GM21576 (cell line): ENCODE results near the gene RNLS.

ENCODE experiments used
- ATAC-seq: cut with Tn5 transposase; IDR thresholded peaks from one replicate; pipeline ENCODE4 v1.9.1; 2021; ENCODE audit warnings: mild to moderate bottlenecking, moderate library complexity; ENCODE audit not compliant: unreplicated experiment

RNLS gene

DNA sequence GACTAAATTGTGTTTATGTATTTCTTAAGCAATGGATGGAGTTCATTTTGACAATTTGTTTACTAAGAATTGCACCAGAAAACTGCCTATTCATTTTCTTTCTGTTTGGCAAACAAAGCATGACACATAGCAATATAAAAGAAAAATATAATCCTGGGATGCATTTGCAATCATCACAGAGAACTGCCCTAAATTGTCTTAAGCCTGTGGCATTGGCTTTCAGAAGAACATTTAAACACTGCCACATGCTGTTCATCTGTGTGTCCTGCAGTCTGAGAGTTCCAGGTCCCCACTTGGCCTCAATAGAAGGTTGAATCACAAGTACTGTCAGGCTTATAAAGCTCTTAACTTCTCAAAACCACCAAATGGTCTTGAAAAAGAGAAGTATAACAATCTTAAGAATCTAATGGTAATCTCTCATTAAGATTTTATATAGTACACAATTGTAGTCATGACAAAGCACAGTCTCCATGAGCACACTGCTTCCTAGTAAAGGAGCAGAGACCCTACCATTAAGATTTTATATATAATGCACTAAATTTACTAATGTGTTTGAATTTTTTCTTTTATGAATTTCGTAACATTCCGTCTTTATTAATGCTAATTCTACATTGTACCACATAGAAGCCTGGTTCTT, 29.9 kb downstream of the RNLS start:
- peak; percentile 80 for ATAC-seq

DNA sequence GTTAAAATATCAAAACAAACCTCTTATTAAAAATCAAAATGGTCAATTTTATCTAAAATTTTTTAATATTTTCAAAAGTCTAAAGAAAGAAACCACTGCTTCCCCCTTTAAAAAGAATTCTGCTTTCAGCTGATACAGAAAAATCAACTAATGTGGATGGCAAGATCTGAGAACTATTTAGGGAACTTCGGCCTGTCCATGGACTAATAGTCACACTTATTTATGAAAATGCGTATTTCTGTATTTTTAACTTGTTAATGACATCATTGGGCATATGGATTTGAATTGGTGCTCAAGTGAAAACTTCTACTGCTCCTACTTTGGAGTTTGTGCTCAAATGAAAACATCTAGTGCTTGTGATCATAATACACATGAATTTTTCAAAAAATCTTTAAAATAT, 31.9 kb downstream of the RNLS start:
- ATAC-seq, result no peak

DNA sequence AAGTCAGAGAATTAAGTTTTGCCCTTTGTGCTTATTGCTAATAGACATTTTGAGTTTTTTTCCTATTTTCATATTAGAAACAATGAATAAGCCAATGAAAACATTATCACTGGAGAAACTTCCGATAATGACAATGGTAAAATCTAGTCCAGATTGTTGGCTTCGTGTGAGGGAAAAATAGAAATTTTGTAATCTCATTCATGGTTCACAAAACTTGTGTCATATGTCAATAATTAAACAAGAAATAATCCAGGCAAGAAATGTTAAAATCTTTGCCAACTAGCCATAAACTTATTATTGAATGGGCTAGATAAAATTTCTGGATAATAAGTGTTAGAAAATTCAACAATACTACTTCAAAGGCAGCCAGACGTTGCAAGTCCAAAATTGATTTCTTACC, 36.6 kb downstream of the RNLS start:
- no peak for ATAC-seq

DNA sequence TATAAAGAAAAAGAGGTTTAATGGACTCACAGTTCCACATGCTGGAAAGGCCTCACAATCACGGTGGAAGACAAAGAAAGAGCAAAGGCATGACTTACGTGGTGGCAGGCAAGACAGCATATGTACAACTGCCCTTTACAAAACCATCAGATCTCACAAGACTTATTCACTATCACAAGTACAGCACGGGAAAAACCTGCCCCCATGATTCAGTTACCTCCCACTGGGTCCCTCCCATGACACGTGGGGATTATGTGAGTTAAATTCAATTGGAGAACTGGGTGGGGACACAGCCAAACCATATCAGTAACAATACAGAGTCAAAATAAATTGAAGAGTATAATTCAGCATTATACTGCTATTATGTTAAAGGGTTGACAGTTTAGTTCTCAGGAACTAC, 37.8 kb downstream of the RNLS start:
- ATAC-seq, result no peak

DNA sequence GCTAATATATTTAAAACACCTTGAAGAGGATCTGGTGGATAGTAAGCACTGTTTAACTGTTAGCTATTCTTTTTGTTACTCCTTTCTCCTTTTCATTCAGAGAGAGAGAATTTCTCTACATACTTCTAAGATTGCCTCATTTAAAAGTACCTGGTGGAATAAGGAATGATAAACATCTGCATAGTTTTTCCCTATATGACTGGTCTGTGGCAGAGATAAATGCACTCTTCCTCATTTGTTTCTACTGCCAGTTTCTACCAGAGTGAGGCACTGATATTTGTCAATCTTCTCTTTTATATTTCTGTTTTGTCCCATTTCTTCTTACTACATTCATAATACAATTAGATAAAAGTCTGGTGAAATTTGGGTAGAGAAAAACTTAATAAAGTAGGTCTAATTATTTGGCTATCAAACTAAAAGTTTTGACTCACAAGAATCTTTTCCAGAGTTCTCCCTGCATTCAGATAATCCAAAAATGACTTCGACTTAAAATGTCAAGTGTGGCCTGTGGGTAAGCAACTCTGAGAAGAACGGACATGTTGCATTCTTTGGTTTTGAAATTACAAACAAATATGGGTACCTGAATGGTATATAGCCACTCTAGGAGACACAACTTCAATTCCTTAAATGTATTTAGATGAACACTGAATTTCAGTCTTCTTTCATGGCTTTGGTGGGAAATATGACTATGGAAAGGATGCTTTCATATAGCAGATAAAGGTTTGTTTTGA, 38.8 kb downstream of the RNLS start:
- no peak for ATAC-seq

DNA sequence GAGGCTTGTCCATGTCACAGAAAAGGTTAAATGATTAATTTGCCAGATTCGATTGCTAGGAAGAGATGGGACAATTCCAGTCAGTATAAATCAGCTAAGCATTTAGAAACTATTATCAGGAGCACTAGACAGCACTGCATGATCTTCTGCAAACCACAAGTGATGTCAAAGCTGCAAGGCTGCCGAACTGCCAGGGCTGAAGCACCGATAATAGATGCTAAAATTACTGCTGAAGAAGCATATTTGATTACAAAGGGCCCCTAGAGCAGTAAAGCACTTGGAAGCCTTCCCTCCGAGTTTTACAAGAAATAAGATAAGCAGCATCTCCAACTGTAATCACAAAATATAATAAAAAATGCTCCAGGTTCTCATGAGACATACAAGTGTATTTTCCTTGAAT, 40.6 kb downstream of the RNLS start:
- no peak for ATAC-seq

DNA sequence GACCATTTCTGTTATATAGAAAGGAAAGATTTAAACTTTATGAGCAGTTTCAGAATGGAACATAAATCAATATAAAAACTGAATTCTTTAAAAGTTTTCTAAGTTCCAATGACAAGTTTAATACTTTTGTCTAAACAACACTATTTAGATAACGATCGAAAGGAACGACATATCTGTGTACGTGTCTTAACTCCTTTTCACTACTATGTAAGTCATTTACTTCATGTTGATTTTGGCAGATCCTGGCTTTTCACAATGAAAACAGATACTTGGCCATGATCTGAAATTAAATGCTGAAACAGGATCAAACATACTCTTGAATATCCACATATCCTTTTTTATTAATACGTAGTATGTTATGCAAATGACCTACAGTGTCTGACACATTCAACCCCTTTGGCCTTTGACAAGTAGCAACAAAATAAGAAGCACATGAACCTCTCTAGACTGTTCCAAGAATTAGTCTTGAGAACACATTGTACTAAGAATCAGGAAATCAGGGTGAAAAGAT, 41.9 kb downstream of the RNLS start:
- ATAC-seq, result no peak

DNA sequence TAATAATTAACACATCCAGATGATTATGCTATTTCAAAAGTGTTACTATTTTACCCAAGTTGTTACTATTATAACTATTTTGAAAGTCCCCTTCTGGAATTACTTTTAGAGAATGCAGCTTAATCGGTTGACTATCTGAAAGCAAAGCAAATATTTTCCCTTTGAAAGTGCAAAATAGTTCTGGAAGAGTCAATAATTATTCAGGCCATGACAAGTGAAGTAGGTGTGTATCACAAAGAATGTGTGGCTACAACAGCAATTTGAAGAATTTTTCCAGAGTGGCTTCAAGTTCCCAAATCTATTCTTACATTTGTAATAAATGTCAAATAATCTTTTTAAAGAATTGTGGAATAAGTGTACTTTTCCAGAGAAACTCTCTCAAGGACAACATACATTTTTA, 42.8 kb downstream of the RNLS start:
- ATAC-seq, result no peak

DNA sequence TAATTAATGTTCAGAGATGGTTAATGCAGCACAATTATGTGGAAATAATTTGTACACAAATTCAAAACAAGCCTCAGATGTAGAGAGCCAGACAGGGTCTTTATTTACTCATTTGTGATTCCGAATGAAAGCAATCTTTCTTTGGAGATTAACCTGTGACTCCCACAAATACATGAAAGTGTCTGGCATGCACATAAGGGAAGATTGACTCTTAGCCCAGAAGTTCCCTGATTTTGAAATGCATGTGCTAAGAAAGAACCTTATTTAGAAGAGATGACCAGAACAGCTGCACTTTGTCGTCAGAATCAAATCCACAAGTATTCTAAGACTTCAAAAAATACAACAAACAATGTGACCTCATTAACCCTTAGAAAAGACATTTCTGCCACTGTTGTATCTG, 45.1 kb downstream of the RNLS start:
- no peak for ATAC-seq

DNA sequence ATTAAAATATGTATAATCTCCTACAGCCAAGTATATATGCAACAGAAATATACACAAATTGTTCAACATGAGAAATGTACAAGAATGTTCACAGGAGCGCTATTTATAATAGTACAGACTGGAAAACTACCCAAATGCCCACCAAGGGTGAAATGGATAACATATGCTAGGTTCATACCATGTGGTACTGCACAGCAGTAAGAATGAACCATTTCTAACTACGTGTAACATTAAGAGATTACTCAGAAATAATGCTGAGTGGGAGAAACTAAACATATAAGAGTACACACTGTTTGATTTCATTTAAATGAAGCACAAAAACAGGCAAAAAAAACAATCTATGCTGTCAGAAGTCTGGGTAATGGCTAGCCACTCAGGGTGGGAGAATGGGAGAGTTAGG, 45.8 kb downstream of the RNLS start:
- ATAC-seq, result no peak

DNA sequence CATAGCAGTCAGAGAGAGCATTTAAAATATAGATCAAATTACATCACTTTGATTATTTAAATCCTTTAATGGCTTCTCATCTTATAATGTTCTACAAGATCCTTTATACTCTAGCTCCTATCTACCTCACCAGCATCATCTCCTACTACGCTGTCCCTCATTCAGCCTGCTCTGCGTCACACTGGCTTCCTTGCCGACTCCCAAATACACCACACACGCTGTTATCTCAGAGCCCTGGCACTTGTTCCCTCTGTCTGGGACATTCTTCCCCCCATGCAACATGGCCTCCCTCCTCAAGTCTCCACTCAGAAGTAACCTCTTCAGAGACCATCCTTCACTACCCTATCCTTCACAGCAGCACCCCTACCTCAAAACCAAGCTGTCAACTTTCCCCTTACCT, 46.7 kb downstream of the RNLS start:
- ATAC-seq, result no peak

DNA sequence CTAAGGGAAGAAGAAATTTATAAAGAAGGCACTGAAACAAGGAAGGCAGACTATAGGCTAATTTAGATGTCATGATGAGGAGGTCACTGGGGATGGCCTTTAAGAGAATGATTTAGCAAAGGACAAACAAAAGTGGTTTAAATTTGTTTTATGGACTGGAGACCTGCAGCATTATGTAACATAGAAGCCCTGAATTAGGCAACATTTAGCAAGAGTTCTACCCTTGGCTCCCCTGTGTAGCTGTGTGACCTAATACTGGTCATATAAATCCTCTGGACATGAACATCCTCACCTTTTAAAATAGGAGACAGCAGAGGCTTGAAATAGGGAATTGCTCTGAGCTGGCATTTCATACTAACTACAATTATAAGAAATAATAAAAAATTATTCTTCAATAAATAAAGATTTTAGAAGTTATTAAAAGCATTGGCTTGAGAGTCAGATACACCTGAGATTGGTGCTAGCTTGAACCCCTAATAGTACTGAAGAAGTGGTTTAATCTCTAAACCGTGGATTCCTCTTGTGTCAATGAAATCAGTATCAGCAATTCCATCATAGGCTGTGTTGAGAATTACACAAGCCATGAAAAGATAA, 48.9 kb downstream of the RNLS start:
- ATAC-seq, result no peak

DNA sequence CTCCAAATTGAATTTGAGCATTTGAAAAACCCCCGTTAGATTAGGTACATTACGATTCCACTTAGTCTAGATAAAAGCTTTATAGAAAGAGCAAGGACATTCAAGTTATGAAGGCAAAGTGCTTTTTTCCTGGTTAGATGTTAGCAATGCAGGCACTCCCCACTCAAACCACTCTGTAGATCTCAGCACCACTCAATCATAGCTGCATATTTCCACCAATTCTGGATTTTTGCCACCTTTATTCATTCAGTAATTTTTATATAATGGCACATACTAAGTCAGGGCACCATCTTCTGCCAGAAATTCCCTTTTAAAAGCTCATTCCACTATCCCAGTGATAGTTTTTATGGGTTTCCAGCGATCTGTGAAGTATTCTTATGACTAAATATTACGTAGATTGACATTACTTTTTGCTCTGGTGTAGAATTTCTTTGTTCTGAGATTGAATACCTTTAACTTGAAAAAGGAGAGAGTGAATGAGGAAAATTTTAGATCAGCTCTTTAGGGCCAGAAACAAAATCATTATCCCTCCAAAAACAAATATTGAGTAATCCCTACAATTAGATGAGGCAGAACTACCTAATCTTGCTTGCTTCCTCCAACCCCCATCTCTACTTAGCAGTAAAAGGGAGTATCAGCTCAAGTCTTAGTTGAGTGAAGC, 51.6 kb downstream of the RNLS start:
- ATAC-seq, result no peak

DNA sequence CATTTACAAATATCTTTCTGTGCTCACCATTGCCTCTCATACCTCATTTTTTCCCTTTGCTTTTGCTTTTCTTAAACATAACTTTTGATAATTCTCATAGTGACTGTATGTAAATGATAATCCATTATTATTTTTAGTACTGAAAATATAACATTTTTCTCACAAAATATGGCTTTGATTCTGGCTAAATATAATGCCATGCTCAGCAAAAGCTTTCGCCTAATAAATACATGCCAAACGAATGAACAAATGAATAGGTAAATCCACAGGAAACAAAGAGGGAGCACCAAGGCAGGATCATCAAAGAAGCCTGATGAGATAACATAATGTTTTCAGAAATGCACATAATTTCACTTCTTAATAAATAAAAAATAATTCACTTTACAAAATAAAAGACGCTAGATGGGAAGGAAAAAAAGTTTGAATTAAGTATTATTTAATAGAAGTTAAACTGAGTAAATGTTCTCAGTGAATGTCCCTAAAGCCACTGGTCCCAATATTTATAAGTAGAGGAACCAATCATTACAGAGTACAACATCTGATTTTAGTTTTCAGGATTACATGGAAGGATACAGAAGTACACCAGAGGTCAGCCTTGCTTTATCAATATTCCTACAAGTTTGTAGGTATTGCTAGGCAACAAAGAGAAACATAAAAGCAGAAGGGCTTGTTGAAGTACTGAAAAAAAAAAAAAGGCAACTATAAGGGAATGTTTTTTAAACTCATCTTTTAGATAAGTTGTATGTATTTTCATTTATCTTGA, 52.3 kb downstream of the RNLS start:
- ATAC-seq, result no peak

DNA sequence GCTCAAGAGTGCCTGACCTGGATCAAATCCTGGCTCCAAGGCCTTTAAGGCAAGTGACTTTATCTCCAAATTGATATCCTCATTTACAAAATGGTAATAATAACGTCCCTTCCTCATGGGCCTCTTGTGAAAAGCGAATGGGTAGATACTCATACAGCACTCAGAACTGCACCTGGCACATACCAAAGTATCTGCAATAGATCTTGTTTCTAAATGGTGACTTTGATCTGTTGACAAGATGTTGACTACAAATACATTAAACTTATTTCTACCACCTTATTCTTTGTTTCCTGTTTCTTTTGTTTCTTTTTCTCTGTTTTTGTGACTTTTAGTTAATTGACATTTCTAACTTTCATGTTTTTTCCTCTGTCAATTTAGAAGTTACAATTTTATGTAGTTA, 53.0 kb downstream of the RNLS start:
- no peak for ATAC-seq

DNA sequence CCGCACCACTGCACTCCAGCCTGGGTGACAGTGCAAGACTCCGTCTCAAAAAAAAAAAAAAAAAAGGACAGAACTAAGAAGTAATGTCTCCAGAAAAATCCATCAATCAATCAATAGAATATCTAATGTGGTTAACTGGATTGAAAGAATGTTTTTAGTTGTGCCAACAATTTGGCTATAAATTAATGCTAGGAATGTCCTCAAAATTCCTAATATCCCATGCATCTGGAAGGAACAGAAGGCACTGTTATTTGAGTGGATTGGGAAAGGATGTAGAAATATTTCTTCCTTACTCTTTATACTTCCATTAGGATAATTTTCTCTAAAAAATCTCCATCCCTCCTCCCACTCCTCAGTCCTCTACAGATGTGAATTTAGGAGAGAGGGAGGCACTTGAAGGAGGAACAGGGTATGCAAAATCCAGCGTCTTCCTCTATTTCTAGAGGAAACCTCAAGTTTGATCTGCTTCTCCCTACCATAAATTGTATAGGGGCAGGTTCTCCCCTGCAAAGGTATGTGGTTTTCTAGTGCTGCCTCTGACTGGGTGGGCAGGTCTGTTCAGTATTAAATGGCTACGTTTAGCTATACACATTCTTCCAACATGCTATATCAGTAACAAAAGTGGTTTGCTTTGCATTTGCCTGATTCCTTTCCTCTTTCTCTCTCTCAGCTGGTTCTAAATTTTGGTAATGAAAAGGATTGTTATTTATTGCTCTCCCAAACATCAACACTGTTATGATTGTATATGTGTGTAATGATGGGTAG, 54.1 kb downstream of the RNLS start:
- no peak for ATAC-seq

DNA sequence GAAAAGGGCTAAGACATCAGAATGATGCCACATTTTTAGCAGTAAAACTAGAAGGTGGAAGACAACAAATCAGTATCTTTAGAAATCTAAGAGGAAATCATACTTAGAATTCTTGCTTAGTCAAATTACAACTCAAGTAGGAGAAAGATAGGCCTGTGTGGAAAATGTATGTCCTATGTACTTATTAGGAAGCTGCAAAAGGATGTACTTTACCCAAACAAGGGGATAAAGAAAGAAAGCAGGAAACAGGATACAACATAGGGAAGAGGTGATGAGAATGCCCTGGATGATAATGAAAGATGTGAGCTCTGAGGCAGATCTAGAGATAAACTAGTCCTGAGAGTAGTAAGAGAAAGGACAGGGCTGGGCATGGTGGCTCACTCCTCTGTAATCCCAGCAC, 54.9 kb downstream of the RNLS start:
- no peak for ATAC-seq

DNA sequence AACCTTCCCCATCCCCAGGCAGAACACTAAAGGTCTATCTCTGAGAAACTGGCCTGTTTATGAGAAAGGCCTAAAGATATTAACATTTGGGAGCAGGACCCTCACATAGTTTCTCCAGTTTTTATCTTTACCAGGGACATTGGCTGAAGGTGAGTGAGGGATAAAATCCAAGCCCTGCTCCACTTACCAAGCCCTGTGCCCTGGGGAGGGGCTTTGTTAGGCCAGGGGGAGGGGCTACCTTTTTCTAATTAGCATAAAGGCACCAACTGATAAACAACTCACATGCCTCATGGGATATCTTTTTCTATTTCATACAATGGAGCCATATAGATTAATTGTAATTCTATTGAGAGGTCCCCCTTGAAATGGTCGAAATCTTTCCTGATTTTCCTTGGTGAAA, 55.9 kb downstream of the RNLS start:
- no peak for ATAC-seq

DNA sequence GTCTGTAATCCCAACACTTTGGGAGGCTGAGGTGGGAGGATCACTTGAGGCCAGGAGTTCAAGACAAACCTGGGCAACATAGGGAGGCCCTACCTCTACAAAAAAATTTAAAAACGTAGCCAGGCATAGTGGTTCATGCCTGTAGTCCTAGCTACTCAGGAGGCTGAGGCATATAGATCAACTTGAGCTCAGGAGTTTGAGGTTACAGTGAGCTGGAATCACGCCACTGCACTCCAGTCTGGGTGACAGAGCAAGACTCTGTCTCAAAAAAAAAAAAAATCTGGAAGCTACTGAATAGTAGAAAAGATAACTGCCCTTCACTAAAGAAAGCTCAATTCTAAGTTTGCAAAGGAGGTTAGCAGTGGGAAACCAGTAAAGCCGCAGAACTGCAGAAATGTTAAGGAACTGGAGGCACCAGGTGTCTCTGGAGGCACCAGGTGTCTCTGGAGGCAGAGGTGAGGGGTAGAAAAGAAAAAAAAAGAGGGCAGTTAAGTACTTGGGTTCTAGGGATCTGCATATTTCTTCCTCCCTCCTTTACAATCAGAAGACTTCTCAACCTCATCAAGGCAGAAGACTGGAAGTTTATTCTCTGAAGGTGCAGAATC, 56.5 kb downstream of the RNLS start:
- no peak for ATAC-seq
